Activated CD4-positive, alpha-beta memory T cell treated with anti-CD3 and anti-CD28 coated beads, Interleukin-2, amount 10 ng/mL, durations not matched to agents 7 days and 5 days (primary cell): Measurements from ENCODE around the gene TRIM51. TPM values are rescaled to one million over a fixed set of nuclear protein-coding genes. Genes with fewer than 3 reads are reported as not detected.
"Not testable (repeated sequence)": the region's sequence is repeated elsewhere in the genome, so short reads cannot be mapped to it uniquely, and the experiment has no call there.

Source experiments
- CTCF ChIA-PET: fragments of 350-600 bp; sonication (Branson Sonifier 250); formaldehyde crosslinking; loops from one replicate; lab custom pipeline; 2021; ENCODE audit warnings: antibody characterized with exemption, inconsistent platforms; lab: Charles Lee
- POLR2A ChIA-PET: fragments of 350-600 bp; sonication (Branson Sonifier 250); formaldehyde crosslinking; loops from one replicate; lab custom pipeline; 2021; ENCODE audit warnings: antibody characterized with exemption; lab: Charles Lee
- DNase-seq: peaks from one replicate; pipeline ENCODE4 v3.0.0-alpha.2; 2020
- H3K27ac Mint-ChIP-seq: one replicate; pipeline ENCODE4 v1.8.0; 2021; ENCODE audit warnings: mild to moderate bottlenecking, mixed read lengths
- H3K27me3 Mint-ChIP-seq: one replicate; pipeline ENCODE4 v1.8.0; 2021; ENCODE audit warnings: mixed read lengths
- H3K36me3 Mint-ChIP-seq: one replicate; pipeline ENCODE4 v1.8.0; 2021; ENCODE audit warnings: low read depth, mixed read lengths
- H3K4me1 Mint-ChIP-seq: one replicate; pipeline ENCODE4 v1.8.0; 2021; ENCODE audit warnings: mixed read lengths
- H3K4me3 Mint-ChIP-seq: one replicate; pipeline ENCODE4 v1.8.0; 2021; ENCODE audit warnings: mild to moderate bottlenecking, mixed read lengths
- H3K9me3 Mint-ChIP-seq: one replicate; pipeline ENCODE4 v1.8.0; 2021; ENCODE audit warnings: mixed read lengths
- total RNA-seq, 2 experiments: library from RNA; stranded (reverse); gene quantifications; one replicate each; pipeline ENCODE4 v1.2.3, GENCODE V29; 2021

TRIM51 gene, protein sequence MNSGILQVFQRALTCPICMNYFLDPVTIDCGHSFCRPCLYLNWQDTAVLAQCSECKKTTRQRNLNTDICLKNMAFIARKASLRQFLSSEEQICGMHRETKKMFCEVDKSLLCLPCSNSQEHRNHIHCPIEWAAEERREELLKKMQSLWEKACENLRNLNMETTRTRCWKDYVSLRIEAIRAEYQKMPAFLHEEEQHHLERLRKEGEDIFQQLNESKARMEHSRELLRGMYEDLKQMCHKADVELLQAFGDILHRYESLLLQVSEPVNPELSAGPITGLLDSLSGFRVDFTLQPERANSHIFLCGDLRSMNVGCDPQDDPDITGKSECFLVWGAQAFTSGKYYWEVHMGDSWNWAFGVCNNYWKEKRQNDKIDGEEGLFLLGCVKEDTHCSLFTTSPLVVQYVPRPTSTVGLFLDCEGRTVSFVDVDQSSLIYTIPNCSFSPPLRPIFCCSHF
- not detected for total RNA-seq

DNA sequence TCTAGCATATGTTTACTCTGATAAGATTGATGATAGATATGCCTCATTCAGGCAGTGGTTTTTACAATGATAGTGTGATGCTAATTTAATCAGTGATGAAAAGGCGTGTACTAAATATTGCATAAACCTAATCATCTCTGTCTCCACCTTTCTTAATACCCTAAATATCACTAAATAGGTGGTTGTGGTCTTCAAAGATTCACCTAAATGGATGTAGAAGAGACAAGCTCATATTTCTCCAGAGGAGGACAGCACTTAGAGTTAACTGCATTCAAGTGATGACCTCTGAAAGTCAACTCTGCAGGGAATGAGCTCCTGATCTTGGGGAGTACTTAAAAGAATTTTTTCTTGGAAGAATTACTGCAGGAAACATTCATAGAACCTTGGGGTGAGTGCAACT lies at the start of gene TRIM51:
Gene TRIM51, plus strand, starts transcription at position 301 of the 400 bp plus-strand sequence. CDS start 2,132 bp downstream, outside the sequence.
- H3K4me3 Mint-ChIP-seq, H3K36me3 Mint-ChIP-seq, H3K27ac Mint-ChIP-seq, CTCF ChIA-PET, H3K4me1 Mint-ChIP-seq, POLR2A ChIA-PET, H3K27me3 Mint-ChIP-seq, DNase-seq: not testable (repeated sequence)
- peaks cover 15% of the 10 kb centered on the region for H3K9me3 Mint-ChIP-seq

DNA sequence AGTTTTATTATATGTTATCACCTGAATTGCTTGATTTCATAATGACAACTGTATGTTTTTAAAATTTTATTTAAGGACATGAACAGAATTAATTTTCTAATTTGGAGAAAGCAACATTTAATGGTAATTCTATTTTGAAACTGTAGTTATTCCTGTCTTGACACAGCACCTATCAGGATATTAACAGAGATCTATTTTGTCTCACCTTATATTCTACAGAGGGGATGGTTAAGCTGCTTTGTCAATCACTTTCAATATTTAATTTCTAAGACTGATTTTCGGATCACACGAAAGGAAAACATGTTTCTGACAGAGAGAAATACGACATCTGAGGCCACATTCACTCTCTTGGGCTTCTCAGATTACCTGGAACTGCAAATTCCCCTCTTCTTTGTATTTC lies 44.6 kb upstream of the TRIM51 start, which contains the start of gene OR5D16:
Gene OR5D16, plus strand, starts transcription at position 301 of the 400 bp plus-strand sequence. Its CDS starts 0 bp downstream, at position 301.
- H3K36me3 Mint-ChIP-seq, result no peaks in the 10 kb centered on the region
- ChIA-PET POLR2A (no interaction called here), CTCF (no interaction called here)
- H3K27ac Mint-ChIP-seq, result no peak within 1 kb of the TSS
- H3K9me3 Mint-ChIP-seq, result peaks cover 15% of the 10 kb centered on the region
- no peaks in the 10 kb centered on the region for H3K4me1 Mint-ChIP-seq
- H3K4me3 Mint-ChIP-seq, result no peak within 1 kb of the TSS
- no peaks in the 10 kb centered on the region for H3K27me3 Mint-ChIP-seq
- no peak for DNase-seq

DNA sequence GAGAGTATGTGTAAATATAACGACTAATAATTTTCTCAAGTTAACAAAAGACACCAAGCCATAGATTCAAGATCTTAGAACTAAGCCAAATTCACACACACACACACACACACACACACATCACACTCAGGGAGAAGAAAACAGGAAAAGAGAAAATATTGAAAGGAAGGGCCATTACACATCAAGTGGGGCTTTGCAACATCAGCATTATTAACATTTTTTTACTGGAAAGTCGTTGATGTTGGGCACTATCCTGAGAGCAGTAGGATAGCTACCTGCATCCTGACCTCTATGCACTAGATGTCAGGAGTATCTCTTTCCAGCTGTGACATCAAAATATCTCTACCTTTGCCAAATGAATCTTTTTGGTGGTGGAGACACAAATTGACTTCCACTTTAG lies 35.6 kb upstream of the TRIM51 start:
- no peak overlapping the region for H3K27ac Mint-ChIP-seq
- H3K27me3 Mint-ChIP-seq, result no peaks in the 10 kb centered on the region
- peaks cover 10% of the 10 kb centered on the region for H3K9me3 Mint-ChIP-seq
- CTCF ChIA-PET, result no interaction called here
- no peaks in the 10 kb centered on the region for H3K36me3 Mint-ChIP-seq
- no peaks in the 10 kb centered on the region for H3K4me1 Mint-ChIP-seq
- DNase-seq, result no peak
- POLR2A ChIA-PET, result no interaction called here
- H3K4me3 Mint-ChIP-seq, result no peak overlapping the region

DNA sequence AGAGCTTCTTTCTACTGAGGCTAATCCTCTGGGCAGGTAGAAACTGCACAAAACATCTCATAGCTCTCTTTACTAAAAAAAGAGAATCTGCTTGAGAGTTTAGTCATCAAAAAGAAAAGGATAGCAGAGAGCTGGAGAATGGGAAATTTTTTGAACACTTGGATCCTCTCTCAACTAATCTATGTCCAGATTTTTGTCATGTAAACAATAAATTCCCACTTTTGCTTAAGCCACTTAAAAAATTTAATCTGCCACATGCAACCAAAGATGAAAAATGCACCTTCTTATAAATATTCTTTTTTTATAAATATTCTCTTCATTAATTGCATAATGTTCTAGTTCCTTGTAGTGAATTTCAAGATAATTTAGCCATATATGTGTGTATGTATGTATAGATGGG lies 34.1 kb upstream of the TRIM51 start:
- no peaks in the 10 kb centered on the region for H3K36me3 Mint-ChIP-seq
- H3K4me1 Mint-ChIP-seq, result no peaks in the 10 kb centered on the region
- POLR2A ChIA-PET, result no interaction called here
- DNase-seq, result no peak
- H3K27ac Mint-ChIP-seq, result no peak overlapping the region
- no peak overlapping the region for H3K4me3 Mint-ChIP-seq
- no peaks in the 10 kb centered on the region for H3K27me3 Mint-ChIP-seq
- CTCF ChIA-PET, result no interaction called here
- H3K9me3 Mint-ChIP-seq, result peaks cover 10% of the 10 kb centered on the region

DNA sequence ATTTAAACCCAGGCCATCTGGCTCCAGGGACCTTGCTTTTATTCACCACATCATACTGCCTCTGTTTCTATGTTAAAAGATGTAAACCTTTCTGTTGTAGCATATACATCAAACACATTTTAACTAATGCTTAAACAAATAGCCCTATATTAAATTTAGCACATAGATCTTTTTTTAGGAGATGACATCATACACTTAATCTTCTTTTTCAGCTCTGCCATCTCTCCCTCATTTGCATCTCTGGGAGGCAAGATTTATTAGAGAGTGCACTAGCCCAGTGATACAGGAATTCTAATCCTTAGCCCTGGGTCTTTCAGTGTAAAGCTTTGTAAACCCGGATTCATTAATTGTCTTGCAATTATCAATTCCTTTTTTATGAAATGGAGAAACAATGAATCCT lies 31.0 kb upstream of the TRIM51 start:
- CTCF ChIA-PET, result no interaction called here
- Mint-ChIP-seq H3K27me3 (no peaks in the 10 kb centered on the region), H3K27ac (no peak overlapping the region), H3K4me1 (no peaks in the 10 kb centered on the region), H3K36me3 (no peaks in the 10 kb centered on the region), H3K9me3 (peaks cover 5% of the 10 kb centered on the region), H3K4me3 (no peak overlapping the region)
- POLR2A ChIA-PET, result no interaction called here
- DNase-seq, result no peak

DNA sequence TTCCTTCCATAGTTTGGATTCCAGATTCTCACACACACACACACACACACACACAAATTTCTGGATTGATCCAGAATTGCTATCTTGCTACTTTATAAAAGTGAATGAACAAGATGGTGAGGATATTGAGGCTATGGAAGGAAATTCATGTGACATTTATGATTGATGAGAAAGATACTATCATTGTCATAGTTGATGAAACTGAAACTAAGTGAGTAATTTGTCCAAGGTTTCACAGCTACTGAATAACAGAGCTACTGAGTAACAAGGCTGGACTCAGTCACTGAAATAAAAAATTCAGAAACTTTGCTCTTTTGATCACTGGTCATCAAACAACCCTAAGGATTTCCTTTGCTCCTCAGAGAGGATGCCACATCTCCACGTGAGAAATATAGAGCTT lies 28.4 kb upstream of the TRIM51 start:
- no peaks in the 10 kb centered on the region for H3K27me3 Mint-ChIP-seq
- CTCF ChIA-PET, result no interaction called here
- peaks cover 3% of the 10 kb centered on the region for H3K9me3 Mint-ChIP-seq
- POLR2A ChIA-PET, result no interaction called here
- H3K4me1 Mint-ChIP-seq, result no peaks in the 10 kb centered on the region
- DNase-seq, result no peak
- no peak overlapping the region for H3K4me3 Mint-ChIP-seq
- no peak overlapping the region for H3K27ac Mint-ChIP-seq
- H3K36me3 Mint-ChIP-seq, result no peaks in the 10 kb centered on the region

DNA sequence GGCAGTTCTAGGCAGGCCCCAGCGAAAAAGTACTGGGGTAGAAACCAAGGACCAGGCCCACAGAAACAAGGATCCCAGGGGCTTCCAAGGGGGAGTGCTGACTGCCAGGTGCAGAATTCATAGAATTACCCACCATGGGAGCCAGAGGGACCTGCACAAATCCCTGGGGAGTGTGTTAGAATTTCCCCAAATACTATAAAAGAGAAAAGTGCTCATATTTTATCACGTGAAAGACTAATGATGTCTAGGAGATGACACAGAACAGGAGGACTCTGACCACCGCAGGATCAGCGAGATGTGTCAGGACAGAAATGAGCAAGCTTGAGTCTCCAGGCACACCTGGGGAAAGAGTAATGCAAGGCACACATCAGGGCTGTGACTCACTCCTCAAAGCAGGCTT lies 15.7 kb upstream of the TRIM51 start:
- POLR2A ChIA-PET, H3K36me3 Mint-ChIP-seq, H3K4me1 Mint-ChIP-seq, DNase-seq, H3K27me3 Mint-ChIP-seq, H3K4me3 Mint-ChIP-seq, CTCF ChIA-PET, H3K27ac Mint-ChIP-seq: not testable (repeated sequence)
- peaks cover 11% of the 10 kb centered on the region for H3K9me3 Mint-ChIP-seq

DNA sequence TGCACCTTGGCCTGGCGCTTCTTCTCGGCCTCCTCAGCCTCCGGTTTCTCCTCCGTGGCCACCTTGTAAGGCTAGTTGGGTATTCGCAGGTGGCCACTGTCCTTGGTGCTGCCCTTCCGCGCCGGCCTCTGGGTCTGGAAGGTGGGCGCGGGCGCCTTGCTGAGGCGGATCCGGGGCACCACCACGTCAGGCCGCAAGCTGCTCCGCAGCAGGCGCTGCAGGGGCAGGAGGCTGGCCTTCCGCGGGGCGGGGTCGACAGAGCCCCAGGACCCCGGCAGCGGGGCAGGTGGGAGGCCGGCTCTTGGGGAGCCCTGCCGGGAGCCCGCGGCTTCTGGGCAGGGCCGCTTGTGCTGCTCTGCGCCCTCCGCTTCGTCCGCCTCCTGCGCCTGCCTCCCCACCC lies 10.4 kb upstream of the TRIM51 start:
- H3K9me3 Mint-ChIP-seq, H3K27ac Mint-ChIP-seq, POLR2A ChIA-PET, H3K27me3 Mint-ChIP-seq, H3K4me3 Mint-ChIP-seq, H3K4me1 Mint-ChIP-seq, DNase-seq, H3K36me3 Mint-ChIP-seq, CTCF ChIA-PET: not testable (repeated sequence)

DNA sequence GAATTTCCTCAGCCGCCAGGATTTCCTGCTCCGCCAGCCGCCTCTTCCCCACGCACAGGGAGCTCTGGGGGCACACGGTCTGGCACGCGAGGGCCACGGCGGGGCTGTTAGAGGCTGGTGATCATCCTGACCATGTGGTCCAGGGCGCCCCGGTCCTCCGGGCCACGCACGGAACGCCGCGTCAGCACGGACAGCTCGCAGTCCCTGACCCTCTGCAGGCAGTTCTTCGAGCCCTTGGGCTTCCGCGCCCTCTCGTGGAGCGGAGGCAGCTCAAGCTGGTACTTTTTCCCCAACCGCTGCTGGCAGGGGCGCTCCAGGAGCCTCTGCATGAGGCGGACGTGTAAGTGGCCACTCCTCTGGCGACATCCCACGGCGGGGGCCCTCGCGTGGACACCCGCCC lies 10.0 kb upstream of the TRIM51 start:
- H3K36me3 Mint-ChIP-seq, DNase-seq, POLR2A ChIA-PET, CTCF ChIA-PET, H3K4me1 Mint-ChIP-seq, H3K4me3 Mint-ChIP-seq, H3K27me3 Mint-ChIP-seq, H3K27ac Mint-ChIP-seq, H3K9me3 Mint-ChIP-seq: not testable (repeated sequence)

DNA sequence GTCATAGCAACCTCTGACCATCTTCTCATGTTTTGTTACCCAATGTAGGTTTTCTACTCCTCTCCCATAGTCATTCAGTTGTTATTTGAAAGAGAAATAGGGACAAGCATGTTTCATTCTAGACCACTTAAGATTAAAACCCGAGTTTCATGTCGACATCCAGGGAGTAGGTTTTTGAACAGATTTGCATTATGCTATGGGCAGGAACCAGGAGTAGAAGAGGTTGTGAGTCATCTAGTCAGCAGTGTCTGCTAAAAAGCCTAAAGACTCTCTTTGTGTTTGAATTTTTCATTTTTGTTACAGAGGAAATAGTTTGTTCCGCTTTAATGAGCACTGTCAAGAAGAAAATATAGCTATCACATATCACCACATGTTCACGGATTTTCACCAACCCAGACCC lies 1.9 kb downstream of the TRIM51 start:
- H3K4me3 Mint-ChIP-seq, DNase-seq, H3K36me3 Mint-ChIP-seq, H3K27ac Mint-ChIP-seq, CTCF ChIA-PET, H3K4me1 Mint-ChIP-seq, POLR2A ChIA-PET, H3K27me3 Mint-ChIP-seq: not testable (repeated sequence)
- peaks cover 13% of the 10 kb centered on the region for H3K9me3 Mint-ChIP-seq

DNA sequence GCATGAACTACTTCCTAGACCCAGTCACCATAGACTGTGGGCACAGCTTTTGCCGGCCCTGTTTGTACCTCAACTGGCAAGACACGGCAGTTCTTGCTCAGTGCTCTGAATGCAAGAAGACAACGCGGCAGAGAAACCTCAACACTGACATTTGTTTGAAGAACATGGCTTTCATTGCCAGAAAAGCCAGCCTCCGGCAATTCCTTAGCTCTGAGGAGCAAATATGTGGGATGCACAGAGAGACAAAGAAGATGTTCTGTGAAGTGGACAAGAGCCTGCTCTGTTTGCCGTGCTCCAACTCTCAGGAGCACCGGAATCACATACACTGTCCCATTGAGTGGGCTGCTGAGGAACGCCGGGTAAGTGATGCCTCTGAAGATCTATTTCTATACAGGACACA lies 2.4 kb downstream of the TRIM51 start:
- H3K4me3 Mint-ChIP-seq, POLR2A ChIA-PET, DNase-seq, CTCF ChIA-PET, H3K27me3 Mint-ChIP-seq, H3K4me1 Mint-ChIP-seq, H3K36me3 Mint-ChIP-seq, H3K27ac Mint-ChIP-seq: not testable (repeated sequence)
- H3K9me3 Mint-ChIP-seq, result peaks cover 13% of the 10 kb centered on the region

DNA sequence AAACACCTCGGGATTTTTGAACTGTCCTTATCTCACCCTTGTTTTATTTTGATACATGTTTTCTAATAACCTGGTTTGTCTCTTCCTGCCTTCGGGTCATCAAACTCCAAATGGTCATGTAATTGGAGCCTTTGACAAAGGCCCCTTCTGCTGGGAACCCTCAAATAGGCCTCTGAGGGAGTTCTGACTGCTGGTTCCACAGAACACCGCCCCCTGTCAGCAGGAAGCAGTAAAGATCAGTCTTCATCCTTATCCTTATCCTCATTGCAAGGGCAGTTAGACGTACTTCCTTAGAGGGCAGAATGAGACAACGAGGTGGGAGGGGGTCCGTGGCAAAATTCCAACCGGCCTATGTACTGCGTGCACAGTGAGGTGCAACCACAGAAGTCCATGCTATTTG lies 12.1 kb downstream of the TRIM51 start:
- POLR2A ChIA-PET, result no interaction called here
- no peak for DNase-seq
- CTCF ChIA-PET, result no interaction called here
- no peak overlapping the region for H3K4me3 Mint-ChIP-seq
- H3K36me3 Mint-ChIP-seq, result no peaks in the 10 kb centered on the region
- H3K27me3 Mint-ChIP-seq, result no peaks in the 10 kb centered on the region
- H3K4me1 Mint-ChIP-seq, result no peaks in the 10 kb centered on the region
- no peak overlapping the region for H3K27ac Mint-ChIP-seq
- H3K9me3 Mint-ChIP-seq, result peaks cover 16% of the 10 kb centered on the region

DNA sequence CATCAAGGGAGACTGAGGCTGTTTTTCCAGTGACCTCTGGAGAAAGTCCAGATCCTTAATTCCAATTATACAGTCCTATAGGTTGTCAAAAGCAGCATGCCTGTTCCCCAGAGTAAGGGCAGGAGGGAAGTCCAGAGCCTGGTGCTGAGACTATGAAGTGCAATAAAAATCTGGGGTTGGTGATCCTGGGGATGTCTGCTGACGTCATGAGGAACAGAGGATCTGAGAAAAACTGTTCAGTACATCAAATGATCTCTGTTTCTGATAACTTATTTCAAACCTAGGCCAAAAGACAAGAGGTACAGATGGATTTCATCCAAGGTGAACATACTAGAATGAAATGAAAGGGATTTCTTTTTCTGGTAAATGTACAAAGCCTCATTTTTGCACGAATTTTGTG lies 19.2 kb downstream of the TRIM51 start:
- Mint-ChIP-seq H3K9me3 (peaks cover 12% of the 10 kb centered on the region), H3K4me1 (no peaks in the 10 kb centered on the region), H3K27me3 (no peaks in the 10 kb centered on the region), H3K4me3 (no peak overlapping the region), H3K36me3 (no peaks in the 10 kb centered on the region), H3K27ac (no peak overlapping the region)
- CTCF ChIA-PET, result no interaction called here
- no peak for DNase-seq
- POLR2A ChIA-PET, result no interaction called here

DNA sequence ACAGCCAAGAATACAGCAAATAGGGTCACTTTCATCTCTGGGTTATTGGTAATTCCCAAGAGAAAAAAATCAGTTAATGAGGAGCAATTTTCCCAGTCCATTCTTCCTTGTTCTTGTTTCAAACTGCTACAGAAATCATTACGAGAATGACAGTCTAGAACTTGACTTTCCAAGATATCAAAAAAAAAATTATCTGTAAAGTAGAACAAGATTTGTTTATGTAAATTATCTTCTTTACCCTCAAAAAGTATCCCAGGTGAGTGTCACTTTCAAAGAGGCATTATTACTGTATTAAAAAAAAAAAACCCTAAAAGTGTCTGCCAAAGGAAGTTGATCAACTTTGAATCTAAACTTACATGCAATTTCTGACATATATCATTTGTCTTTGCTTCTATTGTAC lies 31.4 kb downstream of the TRIM51 start, which contains the start of gene OR5W2:
Gene OR5W2, minus strand, starts transcription at position 101 of the 400 bp plus-strand sequence. Its CDS starts 0 bp downstream, at position 101.
- H3K4me3 Mint-ChIP-seq, result no peak within 1 kb of the TSS
- DNase-seq, result no peak
- H3K36me3 Mint-ChIP-seq, result no peaks in the 10 kb centered on the region
- POLR2A ChIA-PET, result no interaction called here
- peaks cover 20% of the 10 kb centered on the region for H3K9me3 Mint-ChIP-seq
- H3K27me3 Mint-ChIP-seq, result no peaks in the 10 kb centered on the region
- H3K27ac Mint-ChIP-seq, result no peak within 1 kb of the TSS
- CTCF ChIA-PET, result no interaction called here
- no peaks in the 10 kb centered on the region for H3K4me1 Mint-ChIP-seq
